Keratinocyte (primary cell): ENCODE measurements around the gene PACS2. TPM values are rescaled to one million over a fixed set of nuclear protein-coding genes. Genes with fewer than 3 reads are reported as not detected.

Experiments
- DNase-seq: peaks from one replicate; pipeline ENCODE4 v3.0.0-alpha.2; 2011; ENCODE audit warnings: low read depth, missing footprints, low spot score
- FAIRE-seq: peaks from 2 replicates; lab custom pipeline; 2011; peaks lifted over from hg19 to GRCh38; lab: Jason Lieb, UNC
- H2AFZ ChIP-seq: 2 replicates; pipeline ENCODE4 v1.6.0; 2012; ENCODE audit warnings: low read length, control low read depth, inconsistent platforms; ENCODE audit not compliant: control insufficient read depth
- H3K27ac ChIP-seq: 2 replicates; pipeline ENCODE4 v1.5.1; 2011; ENCODE audit warnings: low read length; ENCODE audit not compliant: control insufficient read depth, insufficient read depth
- H3K27me3 ChIP-seq: 3 replicates; pipeline ENCODE4 v1.6.0; 2011; ENCODE audit warnings: low read length; ENCODE audit not compliant: control insufficient read depth, insufficient read depth; ENCODE audit errors: extremely low read depth
- H3K36me3 ChIP-seq, 2 experiments: 2 replicates in 1 of 2; 3 replicates in 1 of 2; pipeline ENCODE4 v1.5.1; 2011; ENCODE audit warnings: low read length in 2 of 2, mild to moderate bottlenecking in 1 of 2; ENCODE audit not compliant: control insufficient read depth in 2 of 2, insufficient read depth in 2 of 2; ENCODE audit errors: extremely low read depth in 1 of 2
- H3K4me1 ChIP-seq: 3 replicates; pipeline ENCODE4 v1.5.1; 2011; ENCODE audit warnings: low read length; ENCODE audit not compliant: control insufficient read depth, insufficient read depth; ENCODE audit errors: extremely low read depth
- H3K4me2 ChIP-seq: 3 replicates; pipeline ENCODE4 v1.6.0; 2011; ENCODE audit warnings: low read depth, low read length; ENCODE audit not compliant: control insufficient read depth, insufficient read depth; ENCODE audit errors: extremely low read depth
- H3K4me3 ChIP-seq, 3 experiments: fragments of 200-600 bp in 1 of 3; sonication (generic) in 1 of 3; 2 replicates in 2 of 3; 3 replicates in 1 of 3; pipeline ENCODE4 v1.5.1; 2011 to 2016; ENCODE audit warnings: low read length in 3 of 3, mild to moderate bottlenecking in 3 of 3, control low read depth in 2 of 3, inconsistent platforms in 1 of 3, low read depth in 1 of 3, mixed read lengths in 1 of 3, mixed run types in 1 of 3, moderate library complexity in 1 of 3; ENCODE audit not compliant: control insufficient read depth in 2 of 3, insufficient read depth in 2 of 3; ENCODE audit errors: extremely low read depth in 1 of 3
- H3K79me2 ChIP-seq: 2 replicates; pipeline ENCODE4 v1.6.0; 2012; ENCODE audit warnings: low read length; ENCODE audit not compliant: control insufficient read depth, insufficient read depth
- H3K9ac ChIP-seq: 3 replicates; pipeline ENCODE4 v1.6.0; 2011; ENCODE audit warnings: low read length; ENCODE audit not compliant: control insufficient read depth, insufficient read depth; ENCODE audit errors: extremely low read depth
- H3K9me1 ChIP-seq: 3 replicates; pipeline ENCODE4 v1.6.0; 2011; ENCODE audit warnings: low read length; ENCODE audit not compliant: control insufficient read depth, insufficient read depth; ENCODE audit errors: extremely low read depth
- H3K9me3 ChIP-seq: 2 replicates; pipeline ENCODE4 v1.5.1; 2012; ENCODE audit warnings: low read depth, low read length; ENCODE audit not compliant: control insufficient read depth
- H4K20me1 ChIP-seq: 3 replicates; pipeline ENCODE4 v1.6.0; 2011; ENCODE audit warnings: low read length; ENCODE audit not compliant: control insufficient read depth, insufficient read depth; ENCODE audit errors: extremely low read depth
- CTCF ChIP-seq, 3 experiments: IDR thresholded peaks in 1 of 3; conservative IDR thresholded peaks in 1 of 3; optimal IDR thresholded peaks in 1 of 3; 2 replicates in 2 of 3; 3 replicates in 1 of 3; pipeline versions ENCODE3 to v1.5.1; 2011; ENCODE audit warnings: low read length in 3 of 3, mild to moderate bottlenecking in 3 of 3, moderate library complexity in 2 of 3, control low read depth in 1 of 3, inconsistent platforms in 1 of 3; ENCODE audit not compliant: insufficient read depth in 2 of 3; ENCODE audit errors: extremely low read depth in 1 of 3
- EZH2 ChIP-seq: IDR thresholded peaks from one replicate; pipeline ENCODE4 v1.6.1; 2012; ENCODE audit warnings: inconsistent platforms, mild to moderate bottlenecking, low read length, moderate library complexity
- dilution Hi-C: fragments of 300-500 bp; cut with MboI; formaldehyde crosslinking; loops from one replicate; pipeline ENCODE4 v1.7.0; 2020; ENCODE audit warnings: low sequenced_read_pairs; ENCODE audit not compliant: extremely low pct_ligation_motif_present
- polyA plus RNA-seq, 5 experiments: library from polyadenylated mRNA; depleted of rRNA in 3 of 5; stranded (reverse) in 3 of 5; stranded (forward) in 1 of 5; unstranded in 1 of 5; fragments of >200 nt; gene quantifications; 1 replicate in 1 of 5; 2 replicates in 3 of 5; 3 replicates in 1 of 5; pipeline versions ENCODE4 v1.2.1 to v1.2.3, GENCODE V29; 2011 to 2012; ENCODE audit warnings: missing spikeins in 2 of 5, low read depth in 1 of 5, low replicate concordance in 1 of 5

The PACS2 gene
- polyA plus RNA-seq, 1 donor (not counting 4 experiments of a cell fraction or from before 2014, with no cell fraction given) = 11.8 TPM

GRCh38 chr14:105392131-105393090 lies 77.9 kb downstream of the PACS2 start:
- TF ChIP-seq CTCF (optimal IDR thresholded peaks at IDR 0.05 in 1 of 3, IDR thresholded peaks at IDR 0.05 in 1 of 3, conservative IDR thresholded peaks at IDR 0.05 in 1 of 3; ENCODE audit: extremely low read depth in 1 of 3, insufficient read depth in 2 of 3, low read length in 3 of 3) (no peak), EZH2 (no peak)
- no peaks in the 10 kb centered on the region for H3K79me2 ChIP-seq
- no peak overlapping the region for H3K27ac ChIP-seq
- peaks cover 0 to 2% of the 10 kb centered on the region in 2 experiments for H3K36me3 ChIP-seq
- no peak overlapping the region for H3K4me3 ChIP-seq
- no peak overlapping the region for H3K4me2 ChIP-seq
- DNase-seq (no peak), FAIRE-seq (no peak)
- H2AFZ ChIP-seq = no peak overlapping the region
- no peak overlapping the region for H3K9ac ChIP-seq
- no peaks in the 10 kb centered on the region for H3K9me1 ChIP-seq
- no peaks in the 10 kb centered on the region for H3K27me3 ChIP-seq
- dilution Hi-C loops = no loop called here
- H3K9me3 ChIP-seq = no peaks in the 10 kb centered on the region
- no peaks in the 10 kb centered on the region for H3K4me1 ChIP-seq
- no peaks in the 10 kb centered on the region for H4K20me1 ChIP-seq

- dilution Hi-C loops = no loop called here
- peaks cover 0 to 2% of the 10 kb centered on the region in 2 experiments for H3K36me3 ChIP-seq
Observed at GRCh38 chr14:105393151-105393550, 78.6 kb downstream of the PACS2 start.

More at GRCh38 chr14:105393151-105393550, 78.6 kb downstream of the PACS2 start:
- H4K20me1 ChIP-seq = no peaks in the 10 kb centered on the region
- TF ChIP-seq EZH2 (no peak), CTCF (optimal IDR thresholded peaks at IDR 0.05 in 1 of 3, IDR thresholded peaks at IDR 0.05 in 1 of 3, conservative IDR thresholded peaks at IDR 0.05 in 1 of 3; ENCODE audit: extremely low read depth in 1 of 3, insufficient read depth in 2 of 3, low read length in 3 of 3) (no peak)
- H3K79me2 ChIP-seq = no peaks in the 10 kb centered on the region
- DNase-seq (no peak), FAIRE-seq (no peak)
- H3K9ac ChIP-seq = no peak overlapping the region
- H2AFZ ChIP-seq = no peak overlapping the region
- no peak overlapping the region for H3K4me2 ChIP-seq
- no peaks in the 10 kb centered on the region for H3K9me1 ChIP-seq
- no peak overlapping the region for H3K4me3 ChIP-seq
- H3K27me3 ChIP-seq = no peaks in the 10 kb centered on the region
- no peaks in the 10 kb centered on the region for H3K4me1 ChIP-seq
- H3K9me3 ChIP-seq = no peaks in the 10 kb centered on the region
- no peak overlapping the region for H3K27ac ChIP-seq
